NCI-H82 treated with DMSO at 0.1 percent for 48 hours (cell line): Measurements from ENCODE around the gene INIP.
A peak's percentile ranks its signal among the peaks of the same experiment; 100 is the strongest.
"Not testable (repeated sequence)": the region's sequence is repeated elsewhere in the genome, so short reads cannot be mapped to it uniquely, and the experiment has no call there.

Experiments
- DNase-seq: peaks from one replicate; lab custom pipeline; 2025; ENCODE audit not compliant: unreplicated experiment; lab: John Stamatoyannopoulos, UW

Gene INIP

GRCh38 chr9:112743216-112743836 is 25.4 kb upstream of the INIP start:
- no peak for DNase-seq

- no peak for DNase-seq
Measured at GRCh38 chr9:112734892-112735291, 17.0 kb upstream of the INIP start.

DNA sequence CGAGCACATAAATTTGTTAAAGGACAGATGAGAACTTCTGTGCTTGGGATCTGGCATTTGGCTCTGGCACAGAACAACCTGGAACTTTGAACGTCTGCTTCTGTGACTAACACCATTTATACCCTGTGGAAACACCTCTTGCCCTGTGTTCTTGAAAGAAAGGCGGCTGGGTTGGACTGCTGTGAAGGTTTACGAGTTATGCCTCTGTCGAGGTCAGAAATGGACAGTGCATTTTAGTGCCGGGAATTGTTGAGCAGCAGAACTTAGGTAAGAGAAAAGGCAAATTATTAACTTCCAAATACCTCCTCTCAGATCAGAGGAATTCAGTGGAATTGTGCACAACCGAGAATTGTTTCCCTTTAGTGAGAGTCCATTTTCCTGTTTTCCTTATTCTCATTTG is 14.1 kb upstream of the INIP start:
- no peak for DNase-seq

GRCh38 chr9:112728401-112728800 is 10.5 kb upstream of the INIP start:
- DNase-seq, result no peak

DNA sequence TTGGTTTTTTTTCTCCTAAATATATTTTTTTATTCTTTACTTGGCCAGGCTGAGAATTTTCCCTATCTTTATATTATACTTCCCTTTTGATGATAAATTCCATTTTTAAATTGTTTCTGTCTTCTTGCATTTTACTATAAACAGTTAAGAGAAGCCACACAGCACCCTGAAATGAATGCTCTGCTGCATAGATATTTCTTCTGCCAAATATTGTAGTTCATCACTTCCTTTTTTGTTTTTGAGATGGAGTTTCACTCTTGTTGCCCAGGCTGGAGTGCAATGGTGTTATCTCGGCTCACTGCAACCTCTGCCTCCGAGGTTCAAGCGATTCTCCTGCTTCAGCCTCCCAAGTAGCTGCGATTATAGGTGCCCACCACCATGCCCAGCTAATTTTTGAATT is 8.5 kb upstream of the INIP start:
- no peak for DNase-seq

GRCh38 chr9:112725961-112726360 is 8.0 kb upstream of the INIP start:
- no peak for DNase-seq

GRCh38 chr9:112722749-112723148 is 4.8 kb upstream of the INIP start:
- not testable (repeated sequence) for DNase-seq

GRCh38 chr9:112720113-112720780 is 2.3 kb upstream of the INIP start:
- DNase-seq, result no peak

DNA sequence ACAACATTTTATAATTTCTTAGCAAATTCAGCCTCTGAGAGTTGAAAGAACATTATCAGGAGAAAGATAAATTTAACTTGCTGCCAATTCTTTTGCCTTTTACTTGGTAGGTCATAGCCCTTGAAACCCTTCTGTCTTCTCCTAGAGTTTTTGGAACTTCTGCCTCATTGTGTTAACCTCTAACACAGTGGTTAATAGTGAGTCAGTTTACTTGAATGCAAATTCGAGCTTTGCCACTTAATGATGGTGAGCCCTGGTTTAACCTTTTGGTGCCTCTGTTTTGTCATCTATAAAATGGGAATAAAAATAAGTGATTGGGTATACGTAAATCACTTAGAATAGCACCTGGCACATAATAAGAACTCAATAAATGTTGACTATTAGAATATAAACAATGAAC is 1.8 kb upstream of the INIP start:
- no peak for DNase-seq

GRCh38 chr9:112719241-112719691 is 1.3 kb upstream of the INIP start:
- peak; percentile 20 for DNase-seq

DNA sequence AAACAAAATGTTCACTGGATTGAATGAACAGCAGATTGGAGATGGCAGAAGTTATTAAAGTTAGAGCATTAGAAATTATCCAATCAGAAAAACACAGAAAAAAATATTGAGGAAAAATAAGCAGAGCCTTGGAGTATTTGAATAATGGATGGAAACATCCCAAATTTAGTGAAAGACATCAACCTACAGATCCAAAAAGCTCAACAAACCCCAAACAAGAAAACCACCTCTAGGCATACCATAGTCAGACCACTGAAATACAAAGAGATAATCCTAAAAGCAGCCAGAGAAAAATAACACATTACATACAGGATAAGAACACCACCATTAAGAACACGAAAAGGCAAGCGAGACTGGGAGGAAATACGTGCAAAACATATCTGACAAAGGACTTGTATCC is 5.2 kb downstream of the INIP start:
- DNase-seq, result no peak

GRCh38 chr9:112711050-112711689 is 6.7 kb downstream of the INIP start:
- no peak for DNase-seq

- DNase-seq, result peak; percentile 32
Measured at GRCh38 chr9:112705768-112706427, 12.0 kb downstream of the INIP start.

- DNase-seq, result no peak
Measured at GRCh38 chr9:112703304-112703703, 14.6 kb downstream of the INIP start.

DNA sequence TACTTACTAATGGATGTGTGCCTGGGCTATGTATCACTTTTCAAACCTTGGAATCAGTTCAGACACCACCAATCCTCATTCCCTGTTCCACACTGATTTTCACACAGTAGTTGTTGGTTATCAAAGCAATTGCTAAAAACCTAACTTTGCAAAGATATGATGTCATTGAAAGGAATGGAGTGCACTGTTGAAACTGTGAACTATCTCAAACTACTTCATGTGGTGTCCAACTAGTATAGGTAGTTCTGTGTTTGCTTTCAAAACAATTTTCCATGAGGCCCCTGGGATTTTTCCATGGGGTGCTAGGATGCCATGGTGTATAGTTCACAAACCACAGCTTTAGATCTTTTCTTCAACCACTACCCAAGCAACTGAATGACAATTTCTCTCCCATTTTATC is 17.8 kb downstream of the INIP start:
- no peak for DNase-seq

DNA sequence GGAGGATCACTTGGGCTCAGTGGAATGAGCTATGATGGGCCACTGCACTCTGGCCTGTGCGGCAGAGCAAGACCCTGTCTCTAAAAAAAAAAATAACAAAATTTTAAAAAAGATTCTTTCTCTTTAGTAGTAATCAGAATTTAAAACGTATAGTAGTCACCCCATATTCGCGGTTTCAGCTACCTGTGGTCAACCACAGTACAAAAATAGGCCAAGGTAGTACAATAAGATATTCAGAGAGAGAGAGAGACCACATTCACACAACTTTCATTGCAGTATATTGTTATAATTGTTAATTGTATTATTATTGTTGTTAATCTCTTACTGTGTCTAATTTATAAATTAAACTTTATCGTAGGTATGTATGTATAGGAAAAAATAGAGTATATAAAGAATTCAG is 18.7 kb downstream of the INIP start:
- DNase-seq, result no peak

DNA sequence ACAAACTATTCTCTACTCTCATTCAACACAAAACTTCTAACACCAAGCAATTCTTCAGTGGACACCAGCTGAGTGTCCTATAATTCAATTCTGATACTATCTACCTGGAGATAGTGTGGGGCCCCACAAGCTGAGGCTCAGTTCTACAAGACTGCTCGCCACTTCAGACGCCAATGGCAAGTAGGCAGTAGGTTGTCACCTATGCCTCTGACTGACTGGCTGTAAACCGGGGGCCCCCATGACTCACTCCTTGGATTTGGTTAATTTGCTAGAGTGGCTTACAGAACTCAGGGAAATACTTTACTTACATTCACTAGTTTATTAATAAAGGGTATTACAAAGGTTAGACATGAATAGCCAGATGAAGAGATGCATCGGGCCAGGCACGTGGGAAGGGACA is 21.5 kb downstream of the INIP start:
- DNase-seq, result no peak

GRCh38 chr9:112694706-112695555 is 23.0 kb downstream of the INIP start:
- DNase-seq, result no peak

DNA sequence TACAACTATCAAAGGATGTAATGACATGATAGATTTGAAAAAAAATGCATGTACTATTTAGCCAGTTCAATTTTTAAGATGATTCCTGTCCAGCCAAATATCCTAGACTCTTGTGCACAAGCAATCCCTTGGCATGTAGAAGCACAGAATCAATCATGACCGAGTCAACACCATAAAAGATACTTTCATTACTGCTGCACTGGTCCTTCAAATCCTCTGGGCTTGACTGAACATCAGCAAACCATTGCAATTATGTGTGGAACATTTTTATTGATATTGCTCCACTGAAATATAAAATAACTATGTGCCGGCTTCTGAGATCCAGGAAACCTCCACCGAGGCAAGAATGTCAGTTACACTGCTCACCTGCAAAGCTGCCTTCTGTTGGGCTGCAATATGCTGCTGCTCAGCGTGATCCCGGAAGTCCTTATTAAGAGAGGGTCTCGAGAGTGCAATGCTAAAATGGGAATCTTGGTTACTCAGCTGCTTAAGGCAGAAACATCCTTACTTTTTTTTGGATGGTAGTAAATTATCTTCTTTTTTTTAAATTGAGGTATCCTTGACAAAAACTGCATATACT is 28.7 kb downstream of the INIP start:
- DNase-seq, result no peak

DNA sequence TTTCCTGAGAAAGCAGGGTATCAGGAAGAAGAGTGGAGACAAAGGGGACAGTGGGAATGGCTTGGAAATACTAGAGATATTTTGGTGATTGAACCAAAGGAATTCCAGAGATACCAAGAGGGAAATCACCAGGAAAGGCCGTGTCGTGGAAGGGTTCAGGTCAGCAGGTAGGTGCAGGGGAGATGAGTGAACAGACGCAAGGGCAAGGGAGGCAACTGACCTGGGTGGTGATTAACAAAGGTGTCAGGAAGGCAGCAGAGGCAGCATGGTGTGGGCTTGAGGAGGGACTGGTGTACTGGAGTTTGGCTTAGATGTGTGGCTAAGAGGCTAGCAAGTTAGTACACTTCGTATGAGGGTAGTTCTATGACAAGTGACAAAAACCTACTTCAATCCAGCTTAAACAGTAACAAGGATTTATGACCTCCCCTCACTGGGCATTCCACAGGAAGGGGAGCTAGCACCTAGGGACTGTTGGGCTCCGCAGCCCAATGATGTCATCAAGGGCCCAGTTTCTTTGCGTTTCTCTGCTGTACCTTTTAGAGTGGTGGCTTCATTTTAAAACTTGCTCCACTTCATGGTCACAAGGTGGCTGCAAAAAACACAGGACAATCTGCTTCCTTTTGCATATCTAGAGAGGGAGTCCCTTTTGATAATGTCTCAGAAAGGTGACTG is 37.0 kb downstream of the INIP start:
- no peak for DNase-seq
